Stimulated activated naive CD8-positive, alpha-beta T cell treated with anti-CD3 and anti-CD28 coated beads, Interleukin-15, amount 100 ng/mL, for 72 hours (primary cell): ENCODE data around the gene DSG4.
"Not testable (repeated sequence)": the region's sequence is repeated elsewhere in the genome, so short reads cannot be mapped to it uniquely, and the experiment has no call there.

ENCODE experiments used
- ATAC-seq: fragments of 150-1000 bp; cut with Tn5 transposase; 2 replicates; pipeline ENCODE4 v1.10.0; 2021; ENCODE audit warnings: mild to moderate bottlenecking, moderate library complexity
- DNase-seq, 2 donors: peaks; one replicate each; pipeline ENCODE4 v3.0.0; 2021 to 2022
- H3K27ac Mint-ChIP-seq, 2 donors: one replicate each; pipeline ENCODE4 v1.8.0; 2022; ENCODE audit warnings: mild to moderate bottlenecking in 2 of 2, mixed read lengths in 2 of 2, moderate library complexity in 2 of 2
- H3K27me3 Mint-ChIP-seq: one replicate; pipeline ENCODE4 v1.8.0; 2022; ENCODE audit warnings: mixed read lengths
- H3K4me1 Mint-ChIP-seq: one replicate; pipeline ENCODE4 v1.8.0; 2022; ENCODE audit warnings: mild to moderate bottlenecking, mixed read lengths
- H3K4me3 Mint-ChIP-seq, 2 donors: one replicate each; pipeline ENCODE4 v1.8.0; 2022; ENCODE audit warnings: mild to moderate bottlenecking in 2 of 2, mixed read lengths in 2 of 2, moderate library complexity in 1 of 2
- H3K9me3 Mint-ChIP-seq, 2 donors: one replicate each; pipeline ENCODE4 v1.8.0; 2022; ENCODE audit warnings: mixed read lengths in 2 of 2

Gene DSG4, protein sequence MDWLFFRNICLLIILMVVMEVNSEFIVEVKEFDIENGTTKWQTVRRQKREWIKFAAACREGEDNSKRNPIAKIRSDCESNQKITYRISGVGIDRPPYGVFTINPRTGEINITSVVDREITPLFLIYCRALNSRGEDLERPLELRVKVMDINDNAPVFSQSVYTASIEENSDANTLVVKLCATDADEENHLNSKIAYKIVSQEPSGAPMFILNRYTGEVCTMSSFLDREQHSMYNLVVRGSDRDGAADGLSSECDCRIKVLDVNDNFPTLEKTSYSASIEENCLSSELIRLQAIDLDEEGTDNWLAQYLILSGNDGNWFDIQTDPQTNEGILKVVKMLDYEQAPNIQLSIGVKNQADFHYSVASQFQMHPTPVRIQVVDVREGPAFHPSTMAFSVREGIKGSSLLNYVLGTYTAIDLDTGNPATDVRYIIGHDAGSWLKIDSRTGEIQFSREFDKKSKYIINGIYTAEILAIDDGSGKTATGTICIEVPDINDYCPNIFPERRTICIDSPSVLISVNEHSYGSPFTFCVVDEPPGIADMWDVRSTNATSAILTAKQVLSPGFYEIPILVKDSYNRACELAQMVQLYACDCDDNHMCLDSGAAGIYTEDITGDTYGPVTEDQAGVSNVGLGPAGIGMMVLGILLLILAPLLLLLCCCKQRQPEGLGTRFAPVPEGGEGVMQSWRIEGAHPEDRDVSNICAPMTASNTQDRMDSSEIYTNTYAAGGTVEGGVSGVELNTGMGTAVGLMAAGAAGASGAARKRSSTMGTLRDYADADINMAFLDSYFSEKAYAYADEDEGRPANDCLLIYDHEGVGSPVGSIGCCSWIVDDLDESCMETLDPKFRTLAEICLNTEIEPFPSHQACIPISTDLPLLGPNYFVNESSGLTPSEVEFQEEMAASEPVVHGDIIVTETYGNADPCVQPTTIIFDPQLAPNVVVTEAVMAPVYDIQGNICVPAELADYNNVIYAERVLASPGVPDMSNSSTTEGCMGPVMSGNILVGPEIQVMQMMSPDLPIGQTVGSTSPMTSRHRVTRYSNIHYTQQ

DNA sequence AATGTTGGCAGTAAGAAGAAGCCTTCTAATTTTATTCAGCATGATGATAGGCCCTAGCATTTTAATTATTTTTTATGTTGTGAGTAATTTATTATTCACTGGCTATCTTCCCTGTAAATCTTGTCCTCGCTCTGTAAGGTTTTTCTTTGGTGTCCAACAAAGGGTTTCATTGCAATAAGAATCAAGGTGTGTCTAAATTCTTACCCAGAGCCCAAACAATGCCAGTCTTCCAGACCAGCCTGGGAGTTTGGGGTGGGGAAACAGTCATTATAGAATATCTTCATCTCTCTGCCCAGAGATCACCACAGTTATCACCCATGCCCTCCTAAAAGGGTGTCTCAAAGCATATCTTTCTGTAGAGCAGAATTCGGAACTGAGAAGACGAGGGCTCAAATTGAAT, at the start of gene DSG4:
Gene DSG4 (plus strand): TSS at position 301 of the 400 bp plus-strand sequence. CDS start 135 bp downstream, outside the sequence.
- H3K4me1 Mint-ChIP-seq = no peaks in the 10 kb centered on the region
- no peak within 1 kb of the TSS for H3K4me3 Mint-ChIP-seq
- ATAC-seq = no peak
- no peaks in the 10 kb centered on the region for H3K27me3 Mint-ChIP-seq
- no peaks in the 10 kb centered on the region for H3K9me3 Mint-ChIP-seq
- no peak within 1 kb of the TSS for H3K27ac Mint-ChIP-seq
- DNase-seq = no peak

DNA sequence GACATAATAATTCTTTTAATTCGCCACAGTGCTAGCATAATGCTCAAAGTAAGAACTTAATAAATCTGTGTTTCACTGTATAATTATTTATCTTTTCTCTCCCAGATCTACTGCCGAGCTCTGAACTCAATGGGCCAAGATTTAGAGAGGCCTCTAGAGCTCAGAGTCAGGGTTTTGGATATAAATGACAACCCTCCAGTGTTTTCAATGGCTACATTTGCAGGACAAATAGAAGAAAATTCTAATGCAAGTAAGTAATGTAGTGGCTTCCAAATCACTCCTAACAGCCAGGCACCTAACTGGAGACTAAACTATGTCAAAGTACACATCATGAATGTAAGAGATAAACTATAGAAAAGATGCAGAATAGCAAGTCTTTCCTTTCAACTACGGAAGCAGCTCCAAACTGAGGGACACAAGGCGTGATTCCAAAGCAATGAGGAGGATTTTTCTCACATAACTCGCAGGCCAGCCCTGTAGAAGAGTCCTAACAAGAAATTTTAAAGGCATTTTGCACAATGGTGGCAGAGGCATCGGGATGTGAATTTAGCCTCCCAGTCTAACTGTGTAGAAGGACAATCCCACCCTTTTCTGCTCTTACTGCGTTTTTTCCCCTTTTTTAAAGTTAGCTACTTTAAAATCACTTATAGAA, 46.7 kb upstream of the DSG4 start:
- H3K4me3 Mint-ChIP-seq = no peak overlapping the region
- DNase-seq = no peak
- no peaks in the 10 kb centered on the region for H3K4me1 Mint-ChIP-seq
- no peak for ATAC-seq
- H3K27ac Mint-ChIP-seq = peak overlapping the region in 1 of 2 donors; percentile 46
- peaks cover 0 to 4% of the 10 kb centered on the region in 2 donors for H3K9me3 Mint-ChIP-seq
- no peaks in the 10 kb centered on the region for H3K27me3 Mint-ChIP-seq

DNA sequence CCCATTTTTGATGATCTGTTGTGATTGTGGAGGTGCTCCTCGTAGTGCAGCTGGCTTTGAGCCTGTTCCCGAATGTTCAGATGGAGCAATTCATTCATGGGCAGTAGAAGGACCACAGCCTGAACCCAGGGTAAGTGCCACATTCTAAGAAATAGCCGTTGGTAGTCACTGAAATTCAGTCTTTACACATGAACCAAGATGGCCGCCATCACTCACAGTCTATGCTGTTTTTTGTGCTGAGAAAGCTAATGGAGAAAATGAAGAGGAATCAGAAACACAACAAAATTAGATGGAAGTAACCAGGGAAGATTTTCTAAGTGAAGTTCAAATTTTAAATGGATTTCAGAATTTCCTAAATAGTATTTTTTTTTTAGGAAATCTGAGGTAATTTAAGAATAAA, 33.1 kb upstream of the DSG4 start:
- H3K4me1 Mint-ChIP-seq = no peaks in the 10 kb centered on the region
- no peak for ATAC-seq
- peaks cover 0 to 5% of the 10 kb centered on the region in 2 donors for H3K9me3 Mint-ChIP-seq
- no peak overlapping the region for H3K27ac Mint-ChIP-seq
- no peak overlapping the region for H3K4me3 Mint-ChIP-seq
- no peak for DNase-seq
- H3K27me3 Mint-ChIP-seq = no peaks in the 10 kb centered on the region

DNA sequence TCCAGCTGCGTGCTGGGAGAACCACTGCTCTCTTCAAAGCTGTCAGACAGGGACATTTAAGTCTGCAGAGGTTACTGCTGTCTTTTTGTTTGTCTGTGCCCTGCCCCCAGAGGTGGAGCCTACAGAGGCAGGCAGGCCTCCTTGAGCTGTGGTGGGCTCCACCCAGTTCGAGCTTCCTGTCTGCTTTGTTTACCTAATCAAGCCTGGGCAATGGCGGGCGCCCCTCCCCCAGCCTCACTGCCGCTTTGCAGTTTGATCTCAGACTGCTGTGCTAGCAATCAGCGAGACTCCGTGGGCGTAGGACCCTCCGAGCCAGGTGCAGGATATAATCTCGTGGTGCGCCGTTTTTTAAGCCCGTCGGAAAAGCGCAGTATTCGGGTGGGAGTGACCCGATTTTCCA, 23.2 kb upstream of the DSG4 start:
- not testable (repeated sequence) for H3K9me3 Mint-ChIP-seq, H3K27me3 Mint-ChIP-seq, H3K27ac Mint-ChIP-seq, H3K4me1 Mint-ChIP-seq, DNase-seq, ATAC-seq, H3K4me3 Mint-ChIP-seq

DNA sequence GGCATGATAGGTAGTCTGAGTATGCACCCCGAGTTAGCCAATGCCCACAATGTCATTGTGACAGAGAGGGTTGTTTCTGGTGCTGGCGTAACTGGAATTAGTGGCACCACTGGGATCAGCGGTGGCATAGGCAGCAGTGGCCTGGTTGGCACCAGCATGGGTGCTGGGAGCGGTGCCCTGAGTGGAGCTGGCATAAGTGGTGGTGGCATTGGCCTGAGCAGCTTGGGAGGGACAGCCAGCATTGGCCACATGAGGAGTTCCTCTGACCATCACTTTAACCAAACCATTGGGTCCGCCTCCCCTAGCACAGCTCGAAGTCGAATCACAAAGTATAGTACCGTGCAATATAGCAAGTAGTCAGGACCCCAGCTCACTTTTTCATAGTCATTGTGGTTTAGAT, 21.6 kb upstream of the DSG4 start:
- ATAC-seq = no peak
- H3K9me3 Mint-ChIP-seq = peaks cover 7% of the 10 kb centered on the region in 2 donors
- H3K27ac Mint-ChIP-seq = no peak overlapping the region
- H3K4me3 Mint-ChIP-seq = no peak overlapping the region
- H3K27me3 Mint-ChIP-seq = no peaks in the 10 kb centered on the region
- no peak for DNase-seq
- H3K4me1 Mint-ChIP-seq = no peaks in the 10 kb centered on the region

DNA sequence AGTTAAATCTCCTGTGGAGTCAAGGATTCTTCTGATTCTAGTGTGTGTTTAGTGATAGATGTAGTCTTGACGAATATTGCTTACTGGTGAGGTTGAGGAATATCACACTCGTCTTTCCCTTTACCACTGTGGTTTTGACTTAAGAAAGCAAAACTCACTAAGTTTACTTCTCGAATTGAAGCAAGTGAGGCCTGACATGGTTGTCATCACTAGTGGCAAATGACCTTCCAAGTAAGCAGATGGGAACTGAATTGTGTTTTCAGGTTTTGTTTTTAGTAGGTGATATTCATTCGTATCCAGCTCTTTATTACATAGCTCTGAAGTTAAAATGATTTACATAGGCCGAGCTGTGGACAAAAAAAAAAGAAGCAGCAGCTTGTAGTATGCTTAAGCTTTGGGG, 20.6 kb upstream of the DSG4 start:
- DNase-seq (no peak), ATAC-seq (no peak)
- H3K27ac Mint-ChIP-seq = no peak overlapping the region
- H3K27me3 Mint-ChIP-seq = no peaks in the 10 kb centered on the region
- H3K4me3 Mint-ChIP-seq = no peak overlapping the region
- H3K4me1 Mint-ChIP-seq = no peaks in the 10 kb centered on the region
- peaks cover 7% of the 10 kb centered on the region in 2 donors for H3K9me3 Mint-ChIP-seq

DNA sequence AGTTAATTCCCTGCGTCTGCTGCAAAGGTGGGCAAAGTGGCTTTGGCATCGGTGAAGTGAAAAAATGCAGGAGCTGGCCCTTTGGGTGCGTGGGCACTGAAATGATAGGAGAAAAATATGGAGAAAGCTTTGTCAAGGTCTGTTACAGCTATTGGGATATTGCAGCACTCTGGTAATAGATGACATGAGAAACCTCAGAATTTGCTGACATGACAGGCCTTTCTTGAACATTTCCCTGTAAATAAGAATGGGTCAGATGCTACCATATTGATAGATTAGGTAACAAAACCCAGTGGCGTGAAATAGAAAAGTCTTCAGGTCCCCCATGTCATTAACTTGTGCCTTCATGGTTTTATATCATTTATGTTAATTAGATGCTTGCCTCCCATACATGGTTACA, 12.4 kb upstream of the DSG4 start:
- Mint-ChIP-seq H3K27ac (no peak overlapping the region), H3K9me3 (peaks cover 8 to 10% of the 10 kb centered on the region in 2 donors)

DNA sequence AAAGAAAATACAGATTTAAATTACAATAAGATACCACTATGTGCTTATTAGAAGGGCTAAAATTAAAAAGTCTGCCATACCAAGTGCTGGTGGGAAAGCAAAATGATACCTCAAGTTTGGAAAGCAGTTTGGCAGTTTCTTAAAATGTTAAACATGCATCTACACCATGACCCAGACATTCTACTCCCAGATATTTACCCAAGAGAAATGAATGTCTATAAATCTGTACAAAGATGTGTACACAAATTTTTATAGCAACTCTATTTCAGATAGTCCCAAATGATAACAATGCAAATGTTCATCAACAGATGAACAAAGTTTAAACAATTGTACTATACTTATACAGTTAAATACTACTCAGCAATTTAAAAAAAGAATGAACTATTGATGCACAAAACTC, 7.1 kb upstream of the DSG4 start:
- no peaks in the 10 kb centered on the region for H3K4me1 Mint-ChIP-seq
- no peak overlapping the region for H3K4me3 Mint-ChIP-seq
- no peaks in the 10 kb centered on the region for H3K9me3 Mint-ChIP-seq
- DNase-seq (no peak), ATAC-seq (no peak)
- no peaks in the 10 kb centered on the region for H3K27me3 Mint-ChIP-seq
- no peak overlapping the region for H3K27ac Mint-ChIP-seq

More for the DNA sequence above, 12.4 kb upstream of the DSG4 start:
- no peaks in the 10 kb centered on the region for H3K4me1 Mint-ChIP-seq
- no peak for ATAC-seq
- no peaks in the 10 kb centered on the region for H3K27me3 Mint-ChIP-seq
- DNase-seq = no peak
- H3K4me3 Mint-ChIP-seq = no peak overlapping the region

DNA sequence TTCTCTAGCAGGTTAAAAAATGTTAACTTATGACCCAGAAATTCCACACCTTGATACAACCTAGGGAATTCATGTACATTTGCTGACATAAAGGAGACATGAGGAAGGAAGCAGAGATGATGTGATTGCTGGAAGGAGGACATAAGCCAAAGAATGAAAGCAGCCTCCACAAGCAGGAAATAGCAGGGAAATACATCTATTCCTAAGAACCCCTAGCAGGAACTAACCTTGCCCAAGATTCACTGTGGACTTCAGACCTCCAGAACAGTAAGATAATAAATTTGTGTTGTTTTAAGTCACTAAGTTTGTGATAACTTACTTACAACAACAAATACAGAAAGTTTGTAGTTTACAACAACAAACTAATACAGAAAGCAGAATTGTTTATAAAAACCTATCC, 4.6 kb upstream of the DSG4 start:
- no peak for ATAC-seq
- Mint-ChIP-seq H3K4me3 (no peak overlapping the region), H3K27me3 (no peaks in the 10 kb centered on the region), H3K9me3 (no peaks in the 10 kb centered on the region), H3K4me1 (no peaks in the 10 kb centered on the region), H3K27ac (peak overlapping the region in 1 of 2 donors; percentile 10)
- DNase-seq = no peak

DNA sequence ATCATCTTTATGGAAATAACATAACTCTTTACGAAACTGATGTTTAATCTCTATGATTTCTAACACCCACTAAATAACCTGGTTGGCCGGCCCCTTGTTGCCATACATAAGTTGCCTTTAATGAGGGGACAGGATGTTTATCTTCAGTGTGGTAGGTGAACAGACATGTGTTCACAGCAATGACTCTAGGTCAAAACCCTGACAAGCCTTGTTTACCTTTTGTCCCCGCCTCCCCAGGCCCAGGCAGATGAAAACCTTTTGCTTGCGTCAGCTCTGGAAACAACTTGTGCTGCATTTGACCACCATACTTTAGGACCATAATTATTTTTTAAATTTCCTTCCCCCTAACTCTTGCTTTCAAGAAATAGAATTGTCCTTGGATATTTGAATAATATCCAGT, 2.9 kb upstream of the DSG4 start:
- no peak for ATAC-seq
- no peak for DNase-seq
- Mint-ChIP-seq H3K4me3 (no peak overlapping the region), H3K27me3 (no peaks in the 10 kb centered on the region), H3K4me1 (no peaks in the 10 kb centered on the region), H3K9me3 (no peaks in the 10 kb centered on the region), H3K27ac (no peak overlapping the region)

DNA sequence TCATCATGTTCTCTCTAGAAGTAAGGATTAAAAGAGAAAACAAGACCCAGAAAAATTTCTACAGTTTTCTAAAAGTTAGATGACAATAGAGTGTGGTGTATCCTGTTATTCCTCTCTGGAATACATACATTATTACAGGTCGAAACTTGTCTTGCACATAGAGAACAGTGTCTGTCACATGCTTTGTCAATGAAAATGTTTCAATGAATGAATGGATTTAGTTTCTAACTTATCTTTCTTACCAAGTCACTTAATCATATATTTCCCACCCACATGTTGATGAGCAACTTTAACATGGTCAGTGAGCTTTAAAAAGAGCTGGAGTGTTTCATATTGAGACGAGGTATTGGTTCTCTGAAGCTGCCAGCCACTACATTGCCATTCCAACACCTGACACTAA, 4.3 kb downstream of the DSG4 start:
- no peaks in the 10 kb centered on the region for H3K4me1 Mint-ChIP-seq

DNA sequence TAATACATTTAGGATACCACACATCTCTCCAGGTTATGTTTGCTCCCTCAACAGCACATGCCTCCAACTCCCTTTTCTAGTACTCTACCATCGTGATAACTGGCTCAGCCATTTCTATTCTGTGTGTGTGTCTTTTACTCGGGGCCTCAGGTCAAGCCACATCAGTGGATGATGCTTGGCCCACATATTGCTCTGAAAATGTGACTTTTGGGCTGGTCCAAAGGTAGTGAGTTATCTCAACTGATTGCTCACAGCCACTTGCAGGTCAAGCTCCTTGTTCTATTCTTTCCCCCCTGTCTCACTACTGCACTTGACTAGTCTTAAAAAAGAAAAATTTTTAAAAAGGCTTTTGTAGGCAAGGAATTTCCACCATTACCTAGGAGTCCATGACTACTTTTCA, 5.5 kb downstream of the DSG4 start:
- Mint-ChIP-seq H3K4me1 (no peaks in the 10 kb centered on the region), H3K27ac (no peak overlapping the region), H3K4me3 (no peak overlapping the region), H3K27me3 (no peaks in the 10 kb centered on the region), H3K9me3 (no peaks in the 10 kb centered on the region)
- DNase-seq = no peak
- ATAC-seq = no peak

More for the DNA sequence above, 4.3 kb downstream of the DSG4 start:
- ATAC-seq = no peak
- H3K27me3 Mint-ChIP-seq = no peaks in the 10 kb centered on the region
- H3K9me3 Mint-ChIP-seq = no peaks in the 10 kb centered on the region
- H3K27ac Mint-ChIP-seq = no peak overlapping the region
- no peak for DNase-seq
- H3K4me3 Mint-ChIP-seq = no peak overlapping the region

DNA sequence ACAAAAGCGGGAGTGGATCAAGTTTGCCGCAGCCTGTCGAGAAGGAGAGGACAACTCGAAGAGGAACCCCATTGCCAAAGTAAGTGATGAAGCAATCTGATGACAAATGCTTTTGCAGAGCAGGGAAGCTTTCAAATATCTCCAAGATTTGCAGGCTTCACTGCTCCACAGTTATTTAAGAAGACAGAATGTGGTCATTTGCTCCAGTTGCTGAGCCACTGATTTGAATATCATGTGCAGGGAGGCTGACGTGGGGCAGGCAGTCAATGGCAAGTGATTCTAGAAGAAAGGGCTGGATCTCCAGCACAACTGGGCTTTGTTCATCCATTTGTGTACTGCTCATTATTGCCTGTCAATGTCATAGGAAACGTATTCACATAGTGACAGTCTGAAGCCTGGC, 10.2 kb downstream of the DSG4 start:
- ATAC-seq (no peak), DNase-seq (no peak)
- Mint-ChIP-seq H3K4me1 (no peaks in the 10 kb centered on the region), H3K9me3 (no peaks in the 10 kb centered on the region), H3K4me3 (no peak overlapping the region), H3K27me3 (no peaks in the 10 kb centered on the region), H3K27ac (peak overlapping the region in 1 of 2 donors; percentile 43)

DNA sequence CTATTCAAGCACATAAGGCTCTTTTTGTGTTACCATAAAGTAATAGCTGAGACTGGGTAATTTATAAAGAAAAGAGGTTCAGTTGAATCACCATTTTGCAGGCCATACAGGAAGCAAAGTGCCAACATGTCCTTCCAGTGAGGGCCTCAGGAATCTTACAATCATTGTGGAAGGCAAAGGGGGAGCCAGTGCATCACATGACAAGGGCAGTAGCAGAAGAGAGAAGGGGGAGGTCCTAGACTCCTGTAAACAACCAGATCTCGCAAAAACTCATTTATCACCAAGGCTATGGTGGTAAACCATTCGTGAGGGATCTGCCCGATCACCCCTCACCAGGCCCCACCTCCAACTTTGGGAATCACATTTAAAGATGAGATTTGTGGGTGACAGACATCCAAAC, 16.7 kb downstream of the DSG4 start:
- Mint-ChIP-seq H3K4me1 (no peaks in the 10 kb centered on the region), H3K9me3 (no peaks in the 10 kb centered on the region), H3K27ac (no peak overlapping the region), H3K4me3 (no peak overlapping the region), H3K27me3 (no peaks in the 10 kb centered on the region)
- ATAC-seq (no peak), DNase-seq (no peak)

DNA sequence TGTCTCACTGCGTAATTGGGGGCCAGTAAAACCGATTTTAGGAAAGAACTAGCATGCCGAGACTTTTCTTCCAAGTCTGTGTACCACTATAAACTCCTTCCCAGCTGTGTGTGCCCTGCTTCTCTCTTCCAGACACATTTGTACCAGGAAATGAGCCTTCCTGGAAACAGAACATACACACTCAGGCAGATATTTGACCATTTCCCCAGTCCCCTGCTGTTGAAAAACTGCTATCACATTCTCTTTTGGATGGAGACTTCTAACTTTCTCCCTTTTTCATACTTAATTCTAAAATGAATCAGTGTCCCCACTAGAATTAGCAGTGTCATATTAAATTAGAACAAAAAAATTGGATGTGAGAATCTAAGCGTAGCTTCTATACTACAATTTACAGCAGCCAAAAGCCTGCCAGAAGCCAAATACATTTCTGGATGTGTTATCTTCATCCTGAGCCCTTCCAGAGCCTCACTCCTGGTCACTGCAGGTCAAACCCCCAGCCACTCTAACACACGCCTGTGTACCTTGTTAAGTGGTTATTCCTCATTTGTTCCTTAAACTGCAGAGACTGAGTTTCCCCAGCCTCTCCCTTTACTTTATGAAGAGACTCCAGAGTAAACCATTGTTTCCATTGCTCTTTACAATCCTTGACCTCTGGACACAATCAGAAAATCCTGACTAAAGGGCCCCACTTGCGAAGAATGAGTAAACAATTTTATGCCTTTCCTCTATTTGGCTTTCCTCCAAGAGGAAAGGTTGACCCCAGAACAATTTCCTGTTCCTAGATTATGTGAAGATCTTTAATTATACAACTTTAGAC, 20.4 kb downstream of the DSG4 start:
- H3K27ac Mint-ChIP-seq = no peak overlapping the region
- H3K4me1 Mint-ChIP-seq = no peaks in the 10 kb centered on the region
- ATAC-seq = no peak
- no peak for DNase-seq
- H3K4me3 Mint-ChIP-seq = no peak overlapping the region
- no peaks in the 10 kb centered on the region for H3K9me3 Mint-ChIP-seq
- no peaks in the 10 kb centered on the region for H3K27me3 Mint-ChIP-seq
